Measurements from ENCODE around the gene KCNA2.
A peak's percentile ranks its signal among the peaks of the same experiment; 100 is the strongest.

Gene KCNA2

DNA sequence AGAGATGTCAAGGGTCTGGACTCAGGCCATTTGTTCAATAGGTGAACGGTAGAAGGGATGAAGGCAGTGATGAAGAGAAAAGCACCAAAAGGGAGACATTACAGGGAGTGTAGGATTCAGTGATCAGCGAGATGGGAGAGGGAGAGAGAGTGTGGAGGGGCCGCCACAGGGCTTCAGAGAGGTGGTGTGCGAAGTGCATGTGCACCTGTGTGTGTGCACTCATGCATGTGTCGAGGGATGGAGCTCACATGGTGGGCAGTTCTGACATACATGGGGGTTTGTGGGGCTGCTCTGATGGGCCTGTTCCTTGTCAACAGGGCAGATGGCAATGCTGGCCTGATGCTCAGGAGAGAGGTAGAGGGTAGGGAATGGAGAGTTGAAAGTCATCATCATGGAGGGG is 11.4 kb upstream of the KCNA2 start (continued):
- TF ChIP-seq TRIM28 (IDR thresholded peaks at IDR 0.05; ENCODE audit: borderline replicate concordance, low read length) (no peak), ZSCAN23 (tag by site-specific recombination; IDR thresholded peaks at IDR 0.05) (no peak), ZNF19 (tag by site-specific recombination; IDR thresholded peaks at IDR 0.05; ENCODE audit: low read depth) (no peak)
- TF ChIP-seq, protein P1, sequence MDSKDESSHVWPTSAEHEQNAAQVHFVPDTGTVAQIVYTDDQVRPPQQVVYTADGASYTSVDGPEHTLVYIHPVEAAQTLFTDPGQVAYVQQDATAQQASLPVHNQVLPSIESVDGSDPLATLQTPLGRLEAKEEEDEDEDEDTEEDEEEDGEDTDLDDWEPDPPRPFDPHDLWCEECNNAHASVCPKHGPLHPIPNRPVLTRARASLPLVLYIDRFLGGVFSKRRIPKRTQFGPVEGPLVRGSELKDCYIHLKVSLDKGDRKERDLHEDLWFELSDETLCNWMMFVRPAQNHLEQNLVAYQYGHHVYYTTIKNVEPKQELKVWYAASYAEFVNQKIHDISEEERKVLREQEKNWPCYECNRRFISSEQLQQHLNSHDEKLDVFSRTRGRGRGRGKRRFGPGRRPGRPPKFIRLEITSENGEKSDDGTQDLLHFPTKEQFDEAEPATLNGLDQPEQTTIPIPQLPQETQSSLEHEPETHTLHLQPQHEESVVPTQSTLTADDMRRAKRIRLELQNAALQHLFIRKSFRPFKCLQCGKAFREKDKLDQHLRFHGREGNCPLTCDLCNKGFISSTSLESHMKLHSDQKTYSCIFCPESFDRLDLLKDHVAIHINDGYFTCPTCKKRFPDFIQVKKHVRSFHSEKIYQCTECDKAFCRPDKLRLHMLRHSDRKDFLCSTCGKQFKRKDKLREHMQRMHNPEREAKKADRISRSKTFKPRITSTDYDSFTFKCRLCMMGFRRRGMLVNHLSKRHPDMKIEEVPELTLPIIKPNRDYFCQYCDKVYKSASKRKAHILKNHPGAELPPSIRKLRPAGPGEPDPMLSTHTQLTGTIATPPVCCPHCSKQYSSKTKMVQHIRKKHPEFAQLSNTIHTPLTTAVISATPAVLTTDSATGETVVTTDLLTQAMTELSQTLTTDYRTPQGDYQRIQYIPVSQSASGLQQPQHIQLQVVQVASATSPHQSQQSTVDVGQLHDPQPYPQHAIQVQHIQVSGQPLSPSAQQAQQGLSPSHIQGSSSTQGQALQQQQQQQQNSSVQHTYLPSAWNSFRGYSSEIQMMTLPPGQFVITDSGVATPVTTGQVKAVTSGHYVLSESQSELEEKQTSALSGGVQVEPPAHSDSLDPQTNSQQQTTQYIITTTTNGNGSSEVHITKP (tag by site-specific recombination; IDR thresholded peaks at IDR 0.05), result no peak
- TF ChIP-seq, protein P2, sequence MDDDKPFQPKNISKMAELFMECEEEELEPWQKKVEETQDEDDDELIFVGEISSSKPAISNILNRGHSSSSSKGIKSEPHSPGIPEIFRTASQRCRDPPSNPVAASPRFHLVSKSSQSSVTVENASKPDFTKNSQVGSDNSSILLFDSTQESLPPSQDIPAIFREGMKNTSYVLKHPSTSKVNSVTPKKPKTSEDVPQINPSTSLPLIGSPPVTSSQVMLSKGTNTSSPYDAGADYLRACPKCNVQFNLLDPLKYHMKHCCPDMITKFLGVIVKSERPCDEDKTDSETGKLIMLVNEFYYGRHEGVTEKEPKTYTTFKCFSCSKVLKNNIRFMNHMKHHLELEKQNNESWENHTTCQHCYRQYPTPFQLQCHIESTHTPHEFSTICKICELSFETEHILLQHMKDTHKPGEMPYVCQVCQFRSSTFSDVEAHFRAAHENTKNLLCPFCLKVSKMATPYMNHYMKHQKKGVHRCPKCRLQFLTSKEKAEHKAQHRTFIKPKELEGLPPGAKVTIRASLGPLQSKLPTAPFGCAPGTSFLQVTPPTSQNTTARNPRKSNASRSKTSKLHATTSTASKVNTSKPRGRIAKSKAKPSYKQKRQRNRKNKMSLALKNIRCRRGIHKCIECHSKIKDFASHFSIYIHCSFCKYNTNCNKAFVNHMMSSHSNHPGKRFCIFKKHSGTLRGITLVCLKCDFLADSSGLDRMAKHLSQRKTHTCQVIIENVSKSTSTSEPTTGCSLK (tag by site-specific recombination; IDR thresholded peaks at IDR 0.05), result no peak

DNA sequence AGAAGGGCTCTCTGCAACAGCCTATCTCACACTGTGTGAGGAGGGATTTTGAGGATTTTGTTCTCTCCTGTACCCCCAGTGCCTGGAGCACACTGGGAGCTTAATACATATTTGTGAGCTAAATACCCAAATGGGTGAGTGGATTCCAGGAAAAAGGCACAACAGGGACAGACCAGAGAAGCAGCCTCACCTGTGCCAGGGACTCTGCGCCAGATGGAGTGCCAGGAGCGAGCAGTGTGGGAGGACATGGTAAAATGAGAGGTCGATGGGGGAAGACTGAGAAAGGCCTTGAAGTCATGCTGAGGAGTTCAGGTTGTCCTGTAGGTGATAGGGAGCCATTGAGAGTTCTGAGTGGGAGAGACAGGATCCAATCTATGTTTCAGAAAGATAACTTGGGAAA is 11.0 kb upstream of the KCNA2 start:
- ChIA-PET POLR2A (no interaction called here), CTCF (interaction anchor here (0.6 to 8.5 kb wide), 15 partner anchors 8 to 325 kb away, joined by 3 to 159 read pairs (median 6); partner anchors contain the start of genes KCNA10 and KCNA2)
- Histone ChIP-seq H3K4me1 (ENCODE audit: control insufficient read depth, insufficient read depth, low read length) (no peaks in the 10 kb centered on the region), H3K36me3 (ENCODE audit: control insufficient read depth in 2 of 2, insufficient read depth in 1 of 2, low read length in 2 of 2) (no peaks in the 10 kb centered on the region), H3K27ac (ENCODE audit: extremely low read depth, low read depth, low read length) (no peak overlapping the region), H3K9me3 (ENCODE audit: control insufficient read depth, insufficient read depth, low read depth, low read length) (no peaks in the 10 kb centered on the region), H3K4me3 (ENCODE audit: low read depth, low read length) (no peak overlapping the region)
- TF ChIP-seq ZNF114 (tag by site-specific recombination; IDR thresholded peaks at IDR 0.05) (no peak), ZBTB20 (tag by site-specific recombination; IDR thresholded peaks at IDR 0.05) (no peak), YY2 (tag by site-specific recombination; IDR thresholded peaks at IDR 0.05) (no peak), ZNF341 (tag by site-specific recombination; IDR thresholded peaks at IDR 0.05; ENCODE audit: low read depth) (no peak), ZSCAN23 (tag by site-specific recombination; IDR thresholded peaks at IDR 0.05) (no peak), HOXA7 (CRISPR knock-in tag; IDR thresholded peaks at IDR 0.05; ENCODE audit: borderline replicate concordance) (no peak), ZNF24 (tag by site-specific recombination; IDR thresholded peaks at IDR 0.05) (no peak)

DNA sequence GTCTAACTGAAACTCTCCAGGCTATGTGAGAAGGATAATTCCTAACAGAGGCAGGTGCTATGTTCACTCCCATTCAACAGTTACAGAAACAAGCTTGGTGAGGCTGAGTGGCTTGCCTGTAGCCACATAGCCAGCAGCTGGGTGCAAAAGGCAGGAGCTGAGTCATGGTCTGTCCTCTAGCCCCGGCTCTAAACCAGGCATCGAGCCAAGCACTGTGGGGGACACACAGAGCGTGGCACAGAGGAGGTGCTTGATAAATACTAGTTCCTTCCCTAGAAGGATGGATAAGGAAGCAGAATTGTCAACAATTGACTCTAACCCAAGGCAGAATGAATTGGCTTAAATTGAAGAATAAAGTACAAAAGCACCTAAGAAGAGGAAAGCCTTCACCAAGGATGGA is 10.4 kb upstream of the KCNA2 start:
- ChIA-PET POLR2A (no interaction called here), CTCF (interaction anchor here (0.6 to 8.5 kb wide), 16 partner anchors 9 to 324 kb away, joined by 3 to 159 read pairs (median 4); partner anchors contain the start of genes KCNA10 and KCNA2)
- Histone ChIP-seq H3K36me3 (ENCODE audit: control insufficient read depth in 2 of 2, insufficient read depth in 1 of 2, low read length in 2 of 2) (no peaks in the 10 kb centered on the region), H3K9me3 (ENCODE audit: control insufficient read depth, insufficient read depth, low read depth, low read length) (no peaks in the 10 kb centered on the region), H3K4me3 (ENCODE audit: low read depth, low read length) (no peak overlapping the region), H3K4me1 (ENCODE audit: control insufficient read depth, insufficient read depth, low read length) (no peaks in the 10 kb centered on the region), H3K27ac (ENCODE audit: extremely low read depth, low read depth, low read length) (no peak overlapping the region)
- TF ChIP-seq, protein P3, sequence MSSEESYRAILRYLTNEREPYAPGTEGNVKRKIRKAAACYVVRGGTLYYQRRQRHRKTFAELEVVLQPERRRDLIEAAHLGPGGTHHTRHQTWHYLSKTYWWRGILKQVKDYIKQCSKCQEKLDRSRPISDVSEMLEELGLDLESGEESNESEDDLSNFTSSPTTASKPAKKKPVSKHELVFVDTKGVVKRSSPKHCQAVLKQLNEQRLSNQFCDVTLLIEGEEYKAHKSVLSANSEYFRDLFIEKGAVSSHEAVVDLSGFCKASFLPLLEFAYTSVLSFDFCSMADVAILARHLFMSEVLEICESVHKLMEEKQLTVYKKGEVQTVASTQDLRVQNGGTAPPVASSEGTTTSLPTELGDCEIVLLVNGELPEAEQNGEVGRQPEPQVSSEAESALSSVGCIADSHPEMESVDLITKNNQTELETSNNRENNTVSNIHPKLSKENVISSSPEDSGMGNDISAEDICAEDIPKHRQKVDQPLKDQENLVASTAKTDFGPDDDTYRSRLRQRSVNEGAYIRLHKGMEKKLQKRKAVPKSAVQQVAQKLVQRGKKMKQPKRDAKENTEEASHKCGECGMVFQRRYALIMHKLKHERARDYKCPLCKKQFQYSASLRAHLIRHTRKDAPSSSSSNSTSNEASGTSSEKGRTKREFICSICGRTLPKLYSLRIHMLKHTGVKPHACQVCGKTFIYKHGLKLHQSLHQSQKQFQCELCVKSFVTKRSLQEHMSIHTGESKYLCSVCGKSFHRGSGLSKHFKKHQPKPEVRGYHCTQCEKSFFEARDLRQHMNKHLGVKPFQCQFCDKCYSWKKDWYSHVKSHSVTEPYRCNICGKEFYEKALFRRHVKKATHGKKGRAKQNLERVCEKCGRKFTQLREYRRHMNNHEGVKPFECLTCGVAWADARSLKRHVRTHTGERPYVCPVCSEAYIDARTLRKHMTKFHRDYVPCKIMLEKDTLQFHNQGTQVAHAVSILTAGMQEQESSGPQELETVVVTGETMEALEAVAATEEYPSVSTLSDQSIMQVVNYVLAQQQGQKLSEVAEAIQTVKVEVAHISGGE (tag by site-specific recombination; conservative IDR thresholded peaks at IDR 0.05; ENCODE audit: low read depth), result peak; percentile 57
- TF ChIP-seq ZBTB20 (tag by site-specific recombination; IDR thresholded peaks at IDR 0.05), result peak; percentile 51; the same call in 1 of the 2 replicates
- peak; percentile 40; the same call in 1 of the 2 replicates for TF ChIP-seq SCRT2 (tag by site-specific recombination; IDR thresholded peaks at IDR 0.05)
- no peak for TF ChIP-seq ZNF555 (tag by site-specific recombination; conservative IDR thresholded peaks at IDR 0.05)
- peak; percentile 91 for TF ChIP-seq GLIS1 (tag by site-specific recombination; IDR thresholded peaks at IDR 0.05)
- TF ChIP-seq ZSCAN16 (tag by site-specific recombination; IDR thresholded peaks at IDR 0.05), result no peak
- TF ChIP-seq, protein P4, sequence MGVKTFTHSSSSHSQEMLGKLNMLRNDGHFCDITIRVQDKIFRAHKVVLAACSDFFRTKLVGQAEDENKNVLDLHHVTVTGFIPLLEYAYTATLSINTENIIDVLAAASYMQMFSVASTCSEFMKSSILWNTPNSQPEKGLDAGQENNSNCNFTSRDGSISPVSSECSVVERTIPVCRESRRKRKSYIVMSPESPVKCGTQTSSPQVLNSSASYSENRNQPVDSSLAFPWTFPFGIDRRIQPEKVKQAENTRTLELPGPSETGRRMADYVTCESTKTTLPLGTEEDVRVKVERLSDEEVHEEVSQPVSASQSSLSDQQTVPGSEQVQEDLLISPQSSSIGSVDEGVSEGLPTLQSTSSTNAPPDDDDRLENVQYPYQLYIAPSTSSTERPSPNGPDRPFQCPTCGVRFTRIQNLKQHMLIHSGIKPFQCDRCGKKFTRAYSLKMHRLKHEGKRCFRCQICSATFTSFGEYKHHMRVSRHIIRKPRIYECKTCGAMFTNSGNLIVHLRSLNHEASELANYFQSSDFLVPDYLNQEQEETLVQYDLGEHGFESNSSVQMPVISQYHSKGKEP (tag by site-specific recombination; IDR thresholded peaks at IDR 0.05), result no peak
- TF ChIP-seq, protein P5, sequence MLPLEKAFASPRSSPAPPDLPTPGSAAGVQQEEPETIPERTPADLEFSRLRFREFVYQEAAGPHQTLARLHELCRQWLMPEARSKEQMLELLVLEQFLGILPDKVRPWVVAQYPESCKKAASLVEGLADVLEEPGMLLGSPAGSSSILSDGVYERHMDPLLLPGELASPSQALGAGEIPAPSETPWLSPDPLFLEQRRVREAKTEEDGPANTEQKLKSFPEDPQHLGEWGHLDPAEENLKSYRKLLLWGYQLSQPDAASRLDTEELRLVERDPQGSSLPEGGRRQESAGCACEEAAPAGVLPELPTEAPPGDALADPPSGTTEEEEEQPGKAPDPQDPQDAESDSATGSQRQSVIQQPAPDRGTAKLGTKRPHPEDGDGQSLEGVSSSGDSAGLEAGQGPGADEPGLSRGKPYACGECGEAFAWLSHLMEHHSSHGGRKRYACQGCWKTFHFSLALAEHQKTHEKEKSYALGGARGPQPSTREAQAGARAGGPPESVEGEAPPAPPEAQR (tag by site-specific recombination; IDR thresholded peaks at IDR 0.05), result no peak
- TF ChIP-seq, protein P6, sequence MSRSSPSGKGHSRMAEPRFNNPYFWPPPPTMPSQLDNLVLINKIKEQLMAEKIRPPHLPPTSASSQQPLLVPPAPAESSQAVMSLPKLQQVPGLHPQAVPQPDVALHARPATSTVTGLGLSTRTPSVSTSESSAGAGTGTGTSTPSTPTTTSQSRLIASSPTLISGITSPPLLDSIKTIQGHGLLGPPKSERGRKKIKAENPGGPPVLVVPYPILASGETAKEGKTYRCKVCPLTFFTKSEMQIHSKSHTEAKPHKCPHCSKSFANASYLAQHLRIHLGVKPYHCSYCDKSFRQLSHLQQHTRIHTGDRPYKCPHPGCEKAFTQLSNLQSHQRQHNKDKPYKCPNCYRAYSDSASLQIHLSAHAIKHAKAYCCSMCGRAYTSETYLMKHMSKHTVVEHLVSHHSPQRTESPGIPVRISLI (tag by site-specific recombination; IDR thresholded peaks at IDR 0.05), result no peak
